Stimulated activated CD4-positive, alpha-beta T cell treated with anti-CD3 and anti-CD28 coated beads, Interleukin-12 subunit alpha, Interleukin-12 subunit beta, amount 100 ng/mL, for 48 hours (primary cell): ENCODE measurements around the gene EPHA5.

Experiments used
- DNase-seq, 3 donors: peaks; one replicate each; pipeline ENCODE4 v3.0.0-alpha.2; 2020; ENCODE audit warnings: low read depth in 2 of 3, low spot score in 1 of 3

The EPHA5 gene

GRCh38 chr4:65508168-65508567, 162.1 kb downstream of the EPHA5 start:
- DNase-seq, result no peak

- no peak for DNase-seq
Measured at GRCh38 chr4:65502131-65502701, 168.1 kb downstream of the EPHA5 start.

- no peak for DNase-seq
Measured at GRCh38 chr4:65498606-65499005, 171.7 kb downstream of the EPHA5 start.

GRCh38 chr4:65495439-65495838, 174.8 kb downstream of the EPHA5 start:
- DNase-seq, result no peak

GRCh38 chr4:65482410-65482809, 187.9 kb downstream of the EPHA5 start:
- no peak for DNase-seq

GRCh38 chr4:65472531-65472930, 197.8 kb downstream of the EPHA5 start:
- DNase-seq, result no peak

- no peak for DNase-seq
Measured at GRCh38 chr4:65467068-65467680, 203.1 kb downstream of the EPHA5 start.

- no peak for DNase-seq
Measured at GRCh38 chr4:65461781-65462180, 208.5 kb downstream of the EPHA5 start.

- DNase-seq, result no peak
Measured at GRCh38 chr4:65457011-65457410, 213.3 kb downstream of the EPHA5 start.

GRCh38 chr4:65456579-65456978, 213.7 kb downstream of the EPHA5 start:
- DNase-seq, result no peak

- no peak for DNase-seq
Measured at GRCh38 chr4:65453398-65453797, 216.9 kb downstream of the EPHA5 start.

GRCh38 chr4:65450899-65451298, 219.4 kb downstream of the EPHA5 start:
- DNase-seq, result no peak

- no peak for DNase-seq
Measured at GRCh38 chr4:65437102-65437501, 233.2 kb downstream of the EPHA5 start.

GRCh38 chr4:65422109-65422508, 248.2 kb downstream of the EPHA5 start:
- DNase-seq, result no peak

- DNase-seq, result no peak
Measured at GRCh38 chr4:65420036-65420435, 250.3 kb downstream of the EPHA5 start.

GRCh38 chr4:65416891-65417290, 253.4 kb downstream of the EPHA5 start:
- no peak for DNase-seq

- no peak for DNase-seq
Measured at GRCh38 chr4:65407483-65407882, 262.8 kb downstream of the EPHA5 start.

- DNase-seq, result no peak
Measured at GRCh38 chr4:65401083-65401482, 269.2 kb downstream of the EPHA5 start.

- no peak for DNase-seq
Measured at GRCh38 chr4:65399084-65399483, 271.2 kb downstream of the EPHA5 start.

- no peak for DNase-seq
Measured at GRCh38 chr4:65393078-65393477, 277.2 kb downstream of the EPHA5 start.

GRCh38 chr4:65392488-65392887, 277.8 kb downstream of the EPHA5 start:
- DNase-seq, result no peak

GRCh38 chr4:65391814-65392213, 278.5 kb downstream of the EPHA5 start:
- no peak for DNase-seq

- no peak for DNase-seq
Measured at GRCh38 chr4:65391382-65391781, 278.9 kb downstream of the EPHA5 start.
